HFFc6 (cell line): ENCODE measurements around the gene RNF208. TPM values are rescaled to one million over a fixed set of nuclear protein-coding genes. Genes with fewer than 3 reads are reported as not detected.

Source experiments
- DNase-seq: peaks from one replicate; pipeline ENCODE4 v3.0.0-alpha.2; 2018
- H3K27ac Mint-ChIP-seq: 2 replicates; pipeline ENCODE4 v1.8.0; 2020; ENCODE audit warnings: mild to moderate bottlenecking, mixed read lengths
- H3K27me3 Mint-ChIP-seq: 2 replicates; pipeline ENCODE4 v1.8.0; 2021; ENCODE audit warnings: mild to moderate bottlenecking, moderate library complexity, mixed read lengths; ENCODE audit not compliant: insufficient read depth
- H3K36me3 Mint-ChIP-seq: 2 replicates; pipeline ENCODE4 v1.8.0; 2021; ENCODE audit warnings: low read depth, mixed read lengths
- H3K4me1 Mint-ChIP-seq: 2 replicates; pipeline ENCODE4 v1.8.0; 2020; ENCODE audit warnings: low read depth, mixed read lengths
- H3K4me3 Mint-ChIP-seq: 2 replicates; pipeline ENCODE4 v1.8.0; 2020; ENCODE audit warnings: mild to moderate bottlenecking, moderate library complexity, mixed read lengths
- H3K9me3 Mint-ChIP-seq: 2 replicates; pipeline ENCODE4 v1.8.0; 2020; ENCODE audit warnings: mild to moderate bottlenecking, mixed read lengths
- total RNA-seq, 6 experiments: library from RNA; stranded (reverse); fragmentation: NEBNext Ultra II Directional; extraction: Animal tissue kit (Norgen Biotek cat#: 25700); gene quantifications; 2 replicates in 1 of 6; 3 replicates in 5 of 6; pipeline ENCODE4 v1.2.3, GENCODE V29; 2021
- TF ChIP-seq, protein P1 (sequence below): fragments of 200-600 bp; sonication (generic); IDR thresholded peaks from 2 replicates; pipeline ENCODE4 v1.5.0; 2021; ENCODE audit warnings: antibody characterized with exemption, mild to moderate bottlenecking

The RNF208 gene
- total RNA-seq, 6 experiments from 2014 or later = 2.5 to 3.8 (median 3.4) TPM

DNA sequence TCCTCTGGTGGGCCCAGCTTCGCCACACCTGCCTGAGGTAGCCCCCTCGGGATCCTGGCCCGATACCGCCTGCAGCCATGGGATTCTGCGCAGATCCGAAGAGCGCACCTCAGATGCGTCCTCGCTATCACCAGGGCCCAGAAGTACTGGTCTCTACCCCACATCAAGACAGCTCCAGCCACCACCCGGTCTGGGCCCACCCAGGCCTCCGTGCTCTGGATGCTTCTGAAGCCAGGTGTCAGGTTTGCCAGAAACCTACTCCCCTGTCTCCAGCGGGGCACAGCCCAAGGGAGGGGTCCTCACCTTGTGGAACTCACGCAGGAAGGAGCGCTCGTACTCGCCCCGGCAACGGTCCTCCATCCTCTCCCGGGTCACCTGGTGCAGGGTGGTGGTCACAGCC, 36.1 kb downstream of the RNF208 start:
- Mint-ChIP-seq H3K27me3 (peaks cover 6% of the 10 kb centered on the region; the same call in 1 of the 2 replicates), H3K36me3 (peaks cover 4% of the 10 kb centered on the region), H3K9me3 (no peaks in the 10 kb centered on the region), H3K4me1 (peaks cover 31% of the 10 kb centered on the region), H3K27ac (no peak overlapping the region), H3K4me3 (no peak overlapping the region)
- no peak for DNase-seq
- TF ChIP-seq, protein P1, sequence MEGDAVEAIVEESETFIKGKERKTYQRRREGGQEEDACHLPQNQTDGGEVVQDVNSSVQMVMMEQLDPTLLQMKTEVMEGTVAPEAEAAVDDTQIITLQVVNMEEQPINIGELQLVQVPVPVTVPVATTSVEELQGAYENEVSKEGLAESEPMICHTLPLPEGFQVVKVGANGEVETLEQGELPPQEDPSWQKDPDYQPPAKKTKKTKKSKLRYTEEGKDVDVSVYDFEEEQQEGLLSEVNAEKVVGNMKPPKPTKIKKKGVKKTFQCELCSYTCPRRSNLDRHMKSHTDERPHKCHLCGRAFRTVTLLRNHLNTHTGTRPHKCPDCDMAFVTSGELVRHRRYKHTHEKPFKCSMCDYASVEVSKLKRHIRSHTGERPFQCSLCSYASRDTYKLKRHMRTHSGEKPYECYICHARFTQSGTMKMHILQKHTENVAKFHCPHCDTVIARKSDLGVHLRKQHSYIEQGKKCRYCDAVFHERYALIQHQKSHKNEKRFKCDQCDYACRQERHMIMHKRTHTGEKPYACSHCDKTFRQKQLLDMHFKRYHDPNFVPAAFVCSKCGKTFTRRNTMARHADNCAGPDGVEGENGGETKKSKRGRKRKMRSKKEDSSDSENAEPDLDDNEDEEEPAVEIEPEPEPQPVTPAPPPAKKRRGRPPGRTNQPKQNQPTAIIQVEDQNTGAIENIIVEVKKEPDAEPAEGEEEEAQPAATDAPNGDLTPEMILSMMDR = no peak

DNA sequence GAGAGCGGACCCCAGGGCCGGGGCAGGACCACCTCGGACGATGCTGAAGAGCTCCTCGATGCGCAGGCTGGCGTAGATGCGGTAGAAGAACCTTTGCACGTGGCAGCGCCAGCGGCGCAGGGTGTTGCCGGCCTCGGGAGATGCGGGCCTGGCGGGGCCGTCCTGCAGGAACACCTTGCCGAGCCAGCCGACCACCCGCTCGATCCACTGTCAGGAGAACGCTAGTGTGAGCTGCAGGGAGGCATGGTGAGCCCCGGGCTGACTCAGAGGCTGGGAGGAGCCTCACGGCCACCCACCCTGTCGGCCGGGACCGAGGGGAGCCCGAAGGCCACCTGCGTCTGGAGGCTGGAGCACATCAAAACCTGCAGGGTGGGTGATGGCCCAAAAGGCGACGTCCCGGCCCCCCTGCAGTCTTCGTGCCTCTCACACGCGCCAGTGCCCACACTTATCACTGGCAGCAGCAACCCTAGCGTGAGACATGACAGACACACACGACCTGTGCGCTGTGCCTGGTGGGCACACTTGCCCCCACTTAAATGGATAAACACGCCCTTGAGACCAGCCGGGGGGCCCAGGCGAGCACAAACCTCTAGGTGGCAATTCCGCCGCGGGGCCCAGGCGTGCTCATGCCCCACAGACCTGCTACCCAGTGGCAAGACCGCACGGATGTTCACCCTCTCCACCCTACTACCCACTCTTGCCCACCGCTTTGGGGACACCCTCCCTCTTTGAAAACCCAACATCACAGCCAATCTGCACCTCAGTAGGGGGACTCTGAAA, 37.0 kb downstream of the RNF208 start:
- Mint-ChIP-seq H3K4me3 (no peak overlapping the region), H3K9me3 (no peaks in the 10 kb centered on the region), H3K4me1 (peaks cover 26% of the 10 kb centered on the region), H3K27ac (no peak overlapping the region), H3K36me3 (peaks cover 4% of the 10 kb centered on the region), H3K27me3 (peaks cover 6% of the 10 kb centered on the region; the same call in 1 of the 2 replicates)
- TF ChIP-seq, protein P1 = no peak
- no peak for DNase-seq

DNA sequence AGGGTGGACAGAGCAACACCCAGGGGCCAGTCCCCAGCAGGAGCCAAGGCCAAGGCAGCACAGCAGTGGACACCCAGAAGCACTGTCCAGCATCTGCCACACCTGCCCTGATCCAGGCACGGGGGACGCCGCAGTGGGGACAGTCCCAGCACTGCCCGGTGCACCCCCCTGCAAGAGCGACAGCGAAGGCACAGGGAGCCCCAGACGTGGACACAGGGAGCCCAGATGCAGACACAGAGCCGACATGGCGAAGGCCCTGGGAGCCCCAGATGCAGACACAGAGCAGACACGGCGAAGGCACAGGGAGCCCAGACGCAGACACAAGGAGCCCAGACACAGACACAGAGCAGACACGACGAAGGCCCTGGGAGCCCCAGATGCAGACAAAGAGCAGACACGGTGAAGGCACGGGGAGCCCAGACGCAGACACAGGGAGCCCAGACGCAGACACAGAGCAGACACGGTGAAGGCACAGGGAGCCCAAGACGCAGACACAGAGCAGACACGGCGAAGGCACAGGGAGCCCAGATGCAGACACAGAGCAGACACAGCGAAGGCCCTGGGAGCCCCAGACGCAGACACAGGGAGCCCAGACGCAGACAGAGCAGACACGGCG, 38.0 kb downstream of the RNF208 start:
- H3K9me3 Mint-ChIP-seq = no peaks in the 10 kb centered on the region
- peaks cover 4% of the 10 kb centered on the region for H3K36me3 Mint-ChIP-seq

DNA sequence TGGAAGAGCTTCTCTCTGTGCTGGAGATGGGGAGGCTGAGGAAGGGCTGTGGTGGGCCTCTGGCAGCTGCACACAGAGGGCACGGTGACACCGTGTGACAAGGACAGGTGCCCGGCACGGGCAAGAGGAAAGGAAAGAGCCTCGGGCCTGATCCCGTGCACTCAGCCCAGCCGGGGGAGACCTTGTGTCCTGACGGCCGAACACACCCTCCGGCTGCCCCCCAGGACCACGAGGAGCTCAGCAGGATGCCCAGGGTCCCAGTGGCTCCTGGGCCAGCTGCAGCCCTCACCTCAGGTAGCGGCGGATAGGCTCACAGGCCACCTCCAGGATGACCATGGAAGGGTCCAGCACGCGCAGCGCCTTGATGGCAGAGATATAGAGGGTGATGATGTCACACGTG, 39.2 kb downstream of the RNF208 start:
- Mint-ChIP-seq H3K4me3 (no peak overlapping the region), H3K27ac (no peak overlapping the region), H3K4me1 (peaks cover 26% of the 10 kb centered on the region), H3K27me3 (peaks cover 4% of the 10 kb centered on the region; the same call in 1 of the 2 replicates), H3K9me3 (no peaks in the 10 kb centered on the region), H3K36me3 (peaks cover 4% of the 10 kb centered on the region; the same call in 1 of the 2 replicates)
- no peak for DNase-seq
- TF ChIP-seq, protein P1 = no peak

More for the DNA sequence above, 38.0 kb downstream of the RNF208 start:
- H3K4me3 Mint-ChIP-seq = no peak overlapping the region
- TF ChIP-seq, protein P1 = no peak
- DNase-seq = no peak
- no peak overlapping the region for H3K27ac Mint-ChIP-seq
- peaks cover 21% of the 10 kb centered on the region for H3K4me1 Mint-ChIP-seq
- H3K27me3 Mint-ChIP-seq = peaks cover 6% of the 10 kb centered on the region; the same call in 1 of the 2 replicates

DNA sequence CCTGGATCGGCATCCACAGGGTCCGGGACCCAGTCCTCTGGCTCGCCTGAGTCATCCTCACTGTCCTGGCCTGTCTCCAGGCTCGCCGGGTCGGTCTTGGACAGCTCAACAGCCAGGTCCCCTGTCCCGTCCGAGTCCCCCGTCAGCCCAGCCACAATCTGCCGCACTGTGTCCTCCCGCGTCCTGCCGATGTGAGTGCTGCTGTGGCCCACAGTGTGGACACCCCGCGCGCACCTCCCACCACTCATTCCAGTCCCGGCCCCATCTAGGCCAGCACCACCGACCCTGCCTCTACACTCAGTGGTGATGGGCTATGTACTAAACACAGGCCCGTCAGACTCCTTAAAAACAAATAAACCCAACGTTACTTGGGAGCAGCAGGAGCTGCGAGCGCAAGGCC, 40.4 kb downstream of the RNF208 start:
- Mint-ChIP-seq H3K9me3 (no peaks in the 10 kb centered on the region), H3K27me3 (peaks cover 4% of the 10 kb centered on the region; the same call in 1 of the 2 replicates), H3K4me3 (no peak overlapping the region), H3K36me3 (peaks cover 4% of the 10 kb centered on the region; the same call in 1 of the 2 replicates), H3K27ac (no peak overlapping the region), H3K4me1 (peaks cover 15% of the 10 kb centered on the region)
- DNase-seq = no peak
- TF ChIP-seq, protein P1 = no peak
